ENCODE measurements around the gene CHRNE.
A peak's percentile ranks its signal among the peaks of the same experiment; 100 is the strongest.

CHRNE gene

GRCh38 chr17:4901648-4902344 is 1.1 kb downstream of the CHRNE start:
- DNase-seq = peak; percentile 27

GRCh38 chr17:4901108-4901647 is 1.7 kb downstream of the CHRNE start:
- DNase-seq = no peak

GRCh38 chr17:4900231-4901107 is 2.4 kb downstream of the CHRNE start:
- peak; percentile 56 for DNase-seq

- DNase-seq = peak; percentile 95
These were observed 3.3 kb downstream of the CHRNE start, which contains the start of gene C17orf107 for GRCh38 chr17:4899341-4900230. Gene C17orf107, plus strand, starts transcription at chr17:4899536. Its CDS starts 227 bp downstream, at chr17:4899763.

- DNase-seq = no peak
These were observed 4.0 kb downstream of the CHRNE start for GRCh38 chr17:4898927-4899326.

- no peak for DNase-seq
These were observed 4.5 kb downstream of the CHRNE start for GRCh38 chr17:4898351-4898750.

- DNase-seq = no peak
These were observed 5.1 kb downstream of the CHRNE start for GRCh38 chr17:4897785-4898184.

- no peak for DNase-seq
These were observed 5.7 kb downstream of the CHRNE start for GRCh38 chr17:4897198-4897687.

GRCh38 chr17:4896332-4897197 is 6.3 kb downstream of the CHRNE start:
- DNase-seq = no peak

- DNase-seq = no peak
These were observed 7.1 kb downstream of the CHRNE start for GRCh38 chr17:4895657-4896331.

GRCh38 chr17:4895121-4895520 is 7.8 kb downstream of the CHRNE start:
- DNase-seq = no peak

GRCh38 chr17:4893721-4894560 is 9.0 kb downstream of the CHRNE start:
- no peak for DNase-seq

- no peak for DNase-seq
These were observed 9.6 kb downstream of the CHRNE start for GRCh38 chr17:4893272-4893671.

- no peak for DNase-seq
These were observed 10.2 kb downstream of the CHRNE start for GRCh38 chr17:4892499-4893221.

- no peak for DNase-seq
These were observed 11.2 kb downstream of the CHRNE start for GRCh38 chr17:4891411-4892410.

GRCh38 chr17:4887581-4887980 is 15.3 kb downstream of the CHRNE start:
- no peak for DNase-seq

- DNase-seq = no peak
These were observed 16.1 kb downstream of the CHRNE start for GRCh38 chr17:4886830-4887229.

GRCh38 chr17:4884489-4884888 is 18.4 kb downstream of the CHRNE start:
- no peak for DNase-seq

All from T-helper 9 cell (primary cell).